Trophoblast cell (in vitro differentiated cells and primary cell): ENCODE measurements around the gene HRH1.
A peak's percentile ranks its signal among the peaks of the same experiment; 100 is the strongest.

Source experiments
- DNase-seq, 2 donors: peaks; one replicate each; pipeline ENCODE4 v3.0.0-alpha.2; 2016
- H2AFZ ChIP-seq: 2 replicates; pipeline ENCODE4 v1.6.1; 2013; ENCODE audit warnings: low read length, moderate library complexity, mild to moderate bottlenecking; ENCODE audit not compliant: insufficient read depth, poor library complexity
- H2AK5ac ChIP-seq: 2 replicates; pipeline ENCODE4 v1.6.1; 2013; ENCODE audit warnings: mild to moderate bottlenecking, low read length
- H2BK120ac ChIP-seq: 2 replicates; pipeline ENCODE4 v1.6.1; 2013; ENCODE audit warnings: low read length, mild to moderate bottlenecking, moderate library complexity; ENCODE audit not compliant: insufficient read depth, poor library complexity
- H2BK12ac ChIP-seq: 2 replicates; pipeline ENCODE4 v1.6.1; 2013; ENCODE audit warnings: mild to moderate bottlenecking, low read length, moderate library complexity
- H2BK5ac ChIP-seq: 2 replicates; pipeline ENCODE4 v1.6.1; 2013; ENCODE audit warnings: low read length, low read depth, moderate library complexity, mild to moderate bottlenecking; ENCODE audit not compliant: poor library complexity
- H3K14ac ChIP-seq: 2 replicates; pipeline ENCODE4 v1.6.1; 2013; ENCODE audit warnings: mild to moderate bottlenecking, low read length
- H3K18ac ChIP-seq: 2 replicates; pipeline ENCODE4 v1.6.1; 2013; ENCODE audit warnings: mild to moderate bottlenecking, low read length
- H3K23ac ChIP-seq: 2 replicates; pipeline ENCODE4 v1.6.1; 2013; ENCODE audit warnings: low read length
- H3K27ac ChIP-seq: 2 replicates; pipeline ENCODE4 v1.5.1; 2013; ENCODE audit warnings: low read depth, mild to moderate bottlenecking, inconsistent platforms, low read length, moderate library complexity
- H3K27me3 ChIP-seq: 2 replicates; pipeline ENCODE4 v1.6.1; 2013; ENCODE audit warnings: inconsistent platforms, mild to moderate bottlenecking, low read length, moderate library complexity; ENCODE audit not compliant: insufficient read depth
- H3K36me3 ChIP-seq, 2 experiments: 1 replicate in 1 of 2; 2 replicates in 1 of 2; pipeline ENCODE4 v1.6.1; 2013; ENCODE audit warnings: low read length in 2 of 2, mild to moderate bottlenecking in 2 of 2, moderate library complexity in 1 of 2; ENCODE audit not compliant: insufficient read depth in 2 of 2, control insufficient read depth in 1 of 2
- H3K4ac ChIP-seq: 2 replicates; pipeline ENCODE4 v1.6.1; 2013; ENCODE audit warnings: low read depth, mild to moderate bottlenecking, low read length, moderate library complexity
- H3K4me1 ChIP-seq, 2 experiments: 1 replicate in 1 of 2; 2 replicates in 1 of 2; pipeline ENCODE4 v1.6.1; 2013; ENCODE audit warnings: low read length in 2 of 2, mild to moderate bottlenecking in 2 of 2, moderate library complexity in 1 of 2; ENCODE audit not compliant: insufficient read depth in 2 of 2, control insufficient read depth in 1 of 2
- H3K4me2 ChIP-seq: 2 replicates; pipeline ENCODE4 v1.6.1; 2013; ENCODE audit warnings: inconsistent platforms, mild to moderate bottlenecking, low read length, moderate library complexity
- H3K4me3 ChIP-seq: 2 replicates; pipeline ENCODE4 v1.5.1; 2013; ENCODE audit warnings: mild to moderate bottlenecking, low read depth, low read length, inconsistent platforms
- H3K79me1 ChIP-seq: one replicate; pipeline ENCODE4 v1.6.1; 2013; ENCODE audit warnings: low read length
- H3K79me2 ChIP-seq: 2 replicates; pipeline ENCODE4 v1.6.1; 2013; ENCODE audit warnings: low read length, mild to moderate bottlenecking; ENCODE audit not compliant: control insufficient read depth, insufficient read depth, poor library complexity
- H3K9ac ChIP-seq: 2 replicates; pipeline ENCODE4 v1.6.1; 2013; ENCODE audit warnings: mild to moderate bottlenecking, low read length
- H3K9me3 ChIP-seq: 2 replicates; pipeline ENCODE4 v1.6.1; 2013; ENCODE audit warnings: low read depth, mild to moderate bottlenecking, control low read depth, inconsistent platforms, low read length; ENCODE audit not compliant: insufficient read depth
- H4K12ac ChIP-seq: 2 replicates; pipeline ENCODE4 v1.6.1; 2013; ENCODE audit warnings: low read depth, mild to moderate bottlenecking, low read length, moderate library complexity
- H4K8ac ChIP-seq: 2 replicates; pipeline ENCODE4 v1.6.1; 2013; ENCODE audit warnings: low read depth, mild to moderate bottlenecking, low read length, moderate library complexity
- H4K91ac ChIP-seq: one replicate; pipeline ENCODE4 v1.6.1; 2013; ENCODE audit warnings: low read depth, mild to moderate bottlenecking, low read length, moderate library complexity
- WGBS: extraction: QIAGEN DNeasy Blood & Tissue Kit; methylation state at CpG from one replicate; pipeline ENCODE4 v1.1.7; 2013; ENCODE audit warnings: missing lambda C conversion rate; ENCODE audit not compliant: insufficient read length, insufficient coverage; ENCODE audit errors: extremely low coverage; 5-methylcytosine and 5-hydroxymethylcytosine counted together

HRH1 gene

GRCh38 chr3:11235385-11235784, 81.1 kb downstream of the HRH1 start:
- Histone ChIP-seq H3K79me1 (peaks cover 1% of the 10 kb centered on the region), H3K9ac (no peak overlapping the region)
- no CpG with 5 or more reads among the region's 8 CpGs for WGBS

GRCh38 chr3:11236588-11237461, 82.5 kb downstream of the HRH1 start:
- no peak overlapping the region for H2BK12ac ChIP-seq
- H2AFZ ChIP-seq, result no peak overlapping the region
- no peaks in the 10 kb centered on the region for H3K36me3 ChIP-seq
- no peaks in the 10 kb centered on the region for H3K27me3 ChIP-seq
- H3K9ac ChIP-seq, result no peak overlapping the region
- H2BK5ac ChIP-seq, result peak overlapping the region; percentile 68
- H3K4me3 ChIP-seq, result no peak overlapping the region
- H4K8ac ChIP-seq, result peak overlapping the region; percentile 19
- no peak overlapping the region for H3K4me2 ChIP-seq
- H3K9me3 ChIP-seq, result no peaks in the 10 kb centered on the region
- H3K79me2 ChIP-seq, result peaks cover 2% of the 10 kb centered on the region
- H3K4ac ChIP-seq, result no peak overlapping the region
- H2AK5ac ChIP-seq, result no peak overlapping the region
- no peak overlapping the region for H4K91ac ChIP-seq
- H3K79me1 ChIP-seq, result peaks cover 1% of the 10 kb centered on the region
- H2BK120ac ChIP-seq, result peak overlapping the region; percentile 51
- peak; percentile 80 to 94 for DNase-seq
- H3K18ac ChIP-seq, result no peak overlapping the region
- H3K4me1 ChIP-seq, result no peaks in the 10 kb centered on the region
- H3K14ac ChIP-seq, result no peak overlapping the region
- H3K23ac ChIP-seq, result no peak overlapping the region
- no CpG with 5 or more reads among the region's 8 CpGs for WGBS
- no peak overlapping the region for H4K12ac ChIP-seq
- no peak overlapping the region for H3K27ac ChIP-seq

More at GRCh38 chr3:11235385-11235784, 81.1 kb downstream of the HRH1 start:
- Histone ChIP-seq H4K12ac (peak overlapping the region; percentile 77), H3K27ac (no peak overlapping the region), H2BK120ac (no peak overlapping the region), H3K4me2 (no peak overlapping the region), H4K8ac (no peak overlapping the region), H4K91ac (no peak overlapping the region), H3K14ac (peak overlapping the region; percentile 44), H3K4ac (no peak overlapping the region), H3K79me2 (peaks cover 2% of the 10 kb centered on the region), H2BK5ac (no peak overlapping the region), H2AK5ac (no peak overlapping the region), H3K9me3 (no peaks in the 10 kb centered on the region), H3K23ac (no peak overlapping the region), H2AFZ (no peak overlapping the region), H3K27me3 (no peaks in the 10 kb centered on the region), H3K36me3 (no peaks in the 10 kb centered on the region), H2BK12ac (peak overlapping the region; percentile 53), H3K4me1 (no peaks in the 10 kb centered on the region), H3K18ac (peak overlapping the region; percentile 39), H3K4me3 (no peak overlapping the region)
- no peak for DNase-seq

- no peaks in the 10 kb centered on the region for H3K9me3 ChIP-seq
- H3K79me1 ChIP-seq, result peaks cover 1% of the 10 kb centered on the region
- H3K4ac ChIP-seq, result no peak overlapping the region
- no peak overlapping the region for H4K12ac ChIP-seq
- H3K9ac ChIP-seq, result no peak overlapping the region
- H3K27ac ChIP-seq, result no peak overlapping the region
- H3K4me2 ChIP-seq, result no peak overlapping the region
- H4K8ac ChIP-seq, result no peak overlapping the region
- H3K23ac ChIP-seq, result no peak overlapping the region
- H2BK120ac ChIP-seq, result no peak overlapping the region
- H2BK5ac ChIP-seq, result no peak overlapping the region
- WGBS, result no CpG with 5 or more reads among the region's 3 CpGs
- peak; percentile 34 to 86 for DNase-seq
- no peaks in the 10 kb centered on the region for H3K36me3 ChIP-seq
- H2AFZ ChIP-seq, result no peak overlapping the region
- H4K91ac ChIP-seq, result peak overlapping the region; percentile 2
- peaks cover 2% of the 10 kb centered on the region for H3K79me2 ChIP-seq
- no peak overlapping the region for H2BK12ac ChIP-seq
- no peaks in the 10 kb centered on the region for H3K27me3 ChIP-seq
- peaks cover 1% of the 10 kb centered on the region in 2 experiments for H3K4me1 ChIP-seq
- H2AK5ac ChIP-seq, result no peak overlapping the region
- no peak overlapping the region for H3K18ac ChIP-seq
- H3K14ac ChIP-seq, result no peak overlapping the region
- no peak overlapping the region for H3K4me3 ChIP-seq
Observed at GRCh38 chr3:11238060-11238459, 83.8 kb downstream of the HRH1 start.

GRCh38 chr3:11238880-11239279, 84.6 kb downstream of the HRH1 start:
- DNase-seq, result peak in 1 of 2 donors; percentile 79
- Histone ChIP-seq H4K8ac (no peak overlapping the region), H3K9me3 (no peaks in the 10 kb centered on the region), H3K36me3 (no peaks in the 10 kb centered on the region), H2BK5ac (no peak overlapping the region), H3K27ac (no peak overlapping the region), H4K91ac (no peak overlapping the region), H4K12ac (no peak overlapping the region), H3K4me2 (no peak overlapping the region), H2AK5ac (no peak overlapping the region), H3K4me3 (no peak overlapping the region), H3K4me1 (peaks cover 3% of the 10 kb centered on the region in 2 experiments), H3K79me1 (peaks cover 1% of the 10 kb centered on the region), H3K9ac (no peak overlapping the region), H2AFZ (no peak overlapping the region), H3K23ac (no peak overlapping the region), H3K4ac (no peak overlapping the region), H3K27me3 (no peaks in the 10 kb centered on the region), H3K79me2 (peaks cover 2% of the 10 kb centered on the region), H2BK12ac (no peak overlapping the region), H3K18ac (no peak overlapping the region), H3K14ac (no peak overlapping the region), H2BK120ac (no peak overlapping the region)
- WGBS, result no CpG with 5 or more reads among the region's 1 CpG
